Transverse colon (tissue), 4 donors: ENCODE data around the gene DPP7. TPM values are rescaled to one million over a fixed set of nuclear protein-coding genes. Genes with fewer than 3 reads are reported as not detected.
"Not testable (repeated sequence)": the region's sequence is repeated elsewhere in the genome, so short reads cannot be mapped to it uniquely, and the experiment has no call there.

Experiments
- DNase-seq: peaks from one replicate; pipeline ENCODE4 v3.0.0-alpha.2; 2019
- H3K27ac ChIP-seq, 4 donors: fragments of 200-600 bp; sonication (generic); 2 replicates each; pipeline ENCODE4 v1.5.1; 2016 to 2018; ENCODE audit warnings: inconsistent platforms in 4 of 4
- H3K27me3 ChIP-seq: fragments of 200-600 bp; sonication (generic); 2 replicates; pipeline ENCODE4 v1.5.1; 2017; ENCODE audit warnings: inconsistent platforms
- H3K36me3 ChIP-seq, 4 donors: fragments of 200-600 bp; sonication (generic); 2 replicates each; pipeline ENCODE4 v1.5.1; 2017 to 2019; ENCODE audit warnings: inconsistent platforms in 4 of 4
- H3K4me1 ChIP-seq, 4 donors: fragments of 200-600 bp; sonication (generic); 2 replicates each; pipeline ENCODE4 v1.5.1; 2017 to 2020; ENCODE audit warnings: inconsistent platforms in 4 of 4
- H3K4me3 ChIP-seq, 4 donors: fragments of 200-600 bp; sonication (generic); 1 replicate in 1 of 4; 2 replicates in 3 of 4; pipeline versions ENCODE4 v1.5.1 to v1.6.1; 2017 to 2019; ENCODE audit warnings: inconsistent platforms in 4 of 4
- H3K9me3 ChIP-seq, 2 donors: fragments of 200-600 bp; sonication (generic); 2 replicates each; pipeline ENCODE4 v1.5.1; 2017 to 2019; ENCODE audit warnings: inconsistent platforms in 2 of 2
- EP300 ChIP-seq: sonication (generic); formaldehyde crosslinking; IDR thresholded peaks from one replicate; pipeline ENCODE4 v1.6.1; 2017; ENCODE audit warnings: antibody characterized with exemption, low read depth
- POLR2A ChIP-seq: fragments of 450-650 bp; IDR thresholded peaks from one replicate; pipeline ENCODE4 v1.6.1; 2016; ENCODE audit warnings: antibody characterized with exemption, mild to moderate bottlenecking, moderate library complexity
- POLR2AphosphoS5 ChIP-seq, 3 donors: sonication (generic); formaldehyde crosslinking; IDR thresholded peaks; one replicate each; pipeline ENCODE4 v1.6.1; 2016; ENCODE audit warnings: antibody characterized with exemption in 3 of 3
- WGBS, 2 donors: methylation state at CpG; one replicate each; pipeline ENCODE4 v1.1.5; 2018; ENCODE audit warnings: low coverage in 1 of 2; 5-methylcytosine and 5-hydroxymethylcytosine counted together
- in situ Hi-C, 4 donors: fragments of 200-750 bp; cut with MboI; loops; one replicate each; pipeline versions ENCODE4 v1.15.0 to v1.15.1; 2017; ENCODE audit warnings: low sequenced_read_pairs in 3 of 4, low pct_ligation_motif_present in 1 of 4, low pct_unique_long_range_greater_than_20kb in 1 of 4
- intact Hi-C: fragments of 100-400 bp; cut with DNase I; formaldehyde crosslinking; loops from one replicate; pipeline ENCODE4 v1.15.1; 2023; ENCODE audit warnings: low total_unique reads
- total RNA-seq, 4 donors: library from RNA; depleted of rRNA; stranded (reverse); fragments of >200 nt; gene quantifications; one replicate each; pipeline ENCODE4 v1.1.0, GENCODE V29; 2016
- TF ChIP-seq, protein P1 (sequence below), 5 experiments: fragments of 200-600 bp in 3 of 5; fragments of 450-650 bp in 2 of 5; sonication (generic) in 3 of 5; IDR thresholded peaks; 1 replicate in 2 of 5; 2 replicates in 3 of 5; pipeline ENCODE4 v1.5.1; 2016 to 2017; ENCODE audit warnings: antibody characterized with exemption in 5 of 5, inconsistent platforms in 3 of 5, mild to moderate bottlenecking in 2 of 5, moderate library complexity in 1 of 5

DPP7 gene
- total RNA-seq, 4 donors from 2014 or later: 54.2 to 141 (median 103) TPM

DNA sequence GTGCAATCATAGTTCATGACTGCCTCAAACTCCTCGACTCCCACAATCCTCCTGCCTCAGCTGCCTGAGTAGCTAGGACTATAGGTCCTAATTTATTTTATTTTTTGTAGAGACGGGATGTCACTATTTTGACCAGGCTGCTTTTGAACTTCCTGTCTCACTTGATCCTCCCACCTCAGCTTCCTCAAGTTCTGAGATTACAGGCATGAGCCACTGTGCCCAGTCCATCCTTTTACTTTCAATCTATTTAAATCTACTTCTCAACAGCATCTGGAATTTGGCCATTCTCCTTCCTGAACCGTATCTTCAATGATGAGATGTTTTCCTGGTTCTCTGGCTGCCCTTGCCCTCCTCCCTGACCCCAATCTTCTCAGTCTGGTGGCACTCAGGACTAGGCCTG, 12.3 kb upstream of the DPP7 start:
- Histone ChIP-seq H3K4me3 (peak overlapping the region in 1 of 4 donors; percentile 42), H3K27me3 (peaks cover 10% of the 10 kb centered on the region), H3K9me3 (no peaks in the 10 kb centered on the region), H3K4me1 (peaks cover 10 to 35% (median 29%) of the 10 kb centered on the region in 4 donors), H3K36me3 (no peaks in the 10 kb centered on the region), H3K27ac (peak overlapping the region; percentile 34 to 70 (median 62))
- WGBS, 2 donors: 38 to 50% methylated on average over 3 of the region's 3 CpGs
- intact Hi-C loops: loop anchor here (5.0 kb wide), 1 partner anchor 101 kb away; the partner anchor contains the start of genes CYSRT1 and RNF224
- TF ChIP-seq POLR2AphosphoS5 (IDR thresholded peaks at IDR 0.05) (no peak), POLR2A (no peak)
- no peak for DNase-seq
- in situ Hi-C loops: loop anchor here in 2 of 4 donors (10.0 kb wide), 2 partner anchors 98 to 108 kb away; partner anchors contain the start of genes CYSRT1 (in 1 of the 2), RNF208 (in 1 of the 2), RNF224 (in 1 of the 2) and SLC34A3 (in 1 of the 2)

DNA sequence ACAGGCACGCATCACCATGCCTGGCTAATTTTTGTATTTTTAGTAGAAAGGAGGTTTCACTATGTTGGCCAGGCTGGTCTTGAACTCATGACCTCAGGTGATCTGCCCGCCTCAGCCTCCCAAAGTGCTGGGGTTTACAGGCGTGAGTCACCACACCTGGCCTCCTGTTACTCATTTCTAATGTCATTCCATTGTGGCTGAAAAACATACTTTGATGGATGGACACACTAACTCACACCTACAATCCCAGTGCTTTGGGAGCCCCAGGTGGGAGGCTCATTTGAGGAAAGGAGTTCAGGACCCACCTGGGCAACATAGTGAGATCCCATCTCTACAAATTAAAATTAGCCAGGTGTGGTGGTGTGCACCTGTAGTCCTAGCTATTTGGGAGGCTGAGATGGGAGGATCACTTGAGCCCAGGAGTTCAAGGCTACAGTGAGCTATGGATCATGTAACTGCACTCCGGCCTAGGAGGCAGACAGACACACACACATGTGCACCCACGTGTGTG, 9.5 kb upstream of the DPP7 start:
- H3K4me3 ChIP-seq, H3K9me3 ChIP-seq, intact Hi-C loops, H3K36me3 ChIP-seq, DNase-seq, H3K27ac ChIP-seq, H3K27me3 ChIP-seq: not testable (repeated sequence)
- H3K4me1 ChIP-seq: peaks cover 10 to 25% (median 21%) of the 10 kb centered on the region in 4 donors
- WGBS, 2 donors: 86% methylated on average over 5 of the region's 5 CpGs; no CpG with 5 or more reads in 1 of the 2 donors
- in situ Hi-C loops: loop anchor here in 3 of 4 donors (10.0 to 25.0 kb wide), 3 partner anchors 88 to 111 kb away; partner anchors contain the start of genes RNF208 (in 2 of the 3), CYSRT1 (in 1 of the 3), NDOR1 (in 1 of the 3) and RNF224 (in 1 of the 3)

DNA sequence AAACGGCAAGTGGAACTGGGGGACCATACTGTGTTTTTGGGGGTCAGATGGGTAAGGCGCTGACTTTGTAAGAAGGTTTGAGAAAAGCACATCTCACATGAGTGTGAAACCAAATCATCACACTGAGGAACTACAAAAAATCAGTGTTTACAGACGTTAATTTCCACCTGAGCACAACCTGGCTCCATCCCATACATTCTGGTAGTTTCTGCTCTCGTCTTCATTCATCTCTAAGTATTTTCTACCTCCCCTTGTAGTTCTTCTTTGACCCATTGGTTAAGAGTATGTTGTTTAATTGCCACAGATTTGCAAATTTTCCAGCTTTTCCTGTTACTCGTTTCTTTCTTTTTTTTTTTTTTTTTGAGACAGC, 8.9 kb upstream of the DPP7 start:
- no peak overlapping the region for H3K4me3 ChIP-seq
- in situ Hi-C loops: loop anchor here in 3 of 4 donors (10.0 to 25.0 kb wide), 3 partner anchors 89 to 111 kb away; partner anchors contain the start of genes RNF208 (in 2 of the 3), CYSRT1 (in 1 of the 3), NDOR1 (in 1 of the 3) and RNF224 (in 1 of the 3)
- no peaks in the 10 kb centered on the region for H3K27me3 ChIP-seq
- peaks cover 10 to 20% (median 15%) of the 10 kb centered on the region in 4 donors for H3K4me1 ChIP-seq
- no peaks in the 10 kb centered on the region for H3K9me3 ChIP-seq
- H3K36me3 ChIP-seq: no peaks in the 10 kb centered on the region
- no peak overlapping the region for H3K27ac ChIP-seq
- WGBS, 2 donors: 68 to 73% methylated on average over 3 to 5 of the region's 5 CpGs
- no peak for DNase-seq
- intact Hi-C loops: no loop called here
- TF ChIP-seq EP300 (no peak), POLR2AphosphoS5 (IDR thresholded peaks at IDR 0.05) (no peak), POLR2A (no peak)
- TF ChIP-seq, protein P1, sequence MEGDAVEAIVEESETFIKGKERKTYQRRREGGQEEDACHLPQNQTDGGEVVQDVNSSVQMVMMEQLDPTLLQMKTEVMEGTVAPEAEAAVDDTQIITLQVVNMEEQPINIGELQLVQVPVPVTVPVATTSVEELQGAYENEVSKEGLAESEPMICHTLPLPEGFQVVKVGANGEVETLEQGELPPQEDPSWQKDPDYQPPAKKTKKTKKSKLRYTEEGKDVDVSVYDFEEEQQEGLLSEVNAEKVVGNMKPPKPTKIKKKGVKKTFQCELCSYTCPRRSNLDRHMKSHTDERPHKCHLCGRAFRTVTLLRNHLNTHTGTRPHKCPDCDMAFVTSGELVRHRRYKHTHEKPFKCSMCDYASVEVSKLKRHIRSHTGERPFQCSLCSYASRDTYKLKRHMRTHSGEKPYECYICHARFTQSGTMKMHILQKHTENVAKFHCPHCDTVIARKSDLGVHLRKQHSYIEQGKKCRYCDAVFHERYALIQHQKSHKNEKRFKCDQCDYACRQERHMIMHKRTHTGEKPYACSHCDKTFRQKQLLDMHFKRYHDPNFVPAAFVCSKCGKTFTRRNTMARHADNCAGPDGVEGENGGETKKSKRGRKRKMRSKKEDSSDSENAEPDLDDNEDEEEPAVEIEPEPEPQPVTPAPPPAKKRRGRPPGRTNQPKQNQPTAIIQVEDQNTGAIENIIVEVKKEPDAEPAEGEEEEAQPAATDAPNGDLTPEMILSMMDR (IDR thresholded peaks at IDR 0.05): no peak

DNA sequence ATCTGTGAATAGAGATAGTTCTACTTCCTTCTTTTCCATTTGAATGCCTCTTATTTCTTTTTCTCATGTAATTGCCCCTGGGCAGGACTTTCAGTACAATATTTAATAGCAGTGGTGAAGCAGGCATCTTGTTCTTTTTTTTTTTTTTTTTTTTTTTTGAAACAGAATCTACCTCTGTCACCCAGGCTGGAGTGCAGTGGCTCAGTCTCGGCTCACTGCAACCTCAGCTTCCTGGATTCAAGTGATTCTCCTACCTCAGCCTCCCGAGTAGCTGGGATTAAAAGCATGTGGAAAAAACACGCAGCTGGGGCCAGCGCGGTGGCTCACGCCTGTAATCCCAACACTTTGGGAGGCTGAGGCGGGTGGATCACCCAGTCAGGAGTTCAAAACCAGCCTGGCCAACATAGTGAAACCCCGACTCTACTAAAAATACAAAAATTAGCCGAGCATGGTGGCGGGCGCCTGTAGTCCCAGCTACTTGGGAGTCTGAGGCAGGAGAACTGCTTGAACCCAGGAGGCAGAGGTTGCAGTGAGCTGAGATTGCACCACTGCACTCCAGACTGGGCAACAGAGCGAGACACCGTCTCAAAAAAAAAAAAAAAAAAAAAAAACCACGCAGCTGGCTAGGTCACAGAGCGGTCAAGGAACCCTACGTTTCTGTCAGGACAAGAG, 8.4 kb upstream of the DPP7 start:
- H3K9me3 ChIP-seq, H3K27me3 ChIP-seq, H3K4me3 ChIP-seq, intact Hi-C loops, H3K27ac ChIP-seq, DNase-seq, H3K36me3 ChIP-seq: not testable (repeated sequence)
- 68% methylated on average over 16 of the region's 16 CpGs; no CpG with 5 or more reads in 1 of the 2 donors for WGBS, 2 donors
- peaks cover 4 to 14% (median 11%) of the 10 kb centered on the region in 4 donors for H3K4me1 ChIP-seq
- in situ Hi-C loops: loop anchor here in 3 of 4 donors (10.0 to 25.0 kb wide), 3 partner anchors 89 to 112 kb away; partner anchors contain the start of genes RNF208 (in 2 of the 3), CYSRT1 (in 1 of the 3), NDOR1 (in 1 of the 3) and RNF224 (in 1 of the 3)

DNA sequence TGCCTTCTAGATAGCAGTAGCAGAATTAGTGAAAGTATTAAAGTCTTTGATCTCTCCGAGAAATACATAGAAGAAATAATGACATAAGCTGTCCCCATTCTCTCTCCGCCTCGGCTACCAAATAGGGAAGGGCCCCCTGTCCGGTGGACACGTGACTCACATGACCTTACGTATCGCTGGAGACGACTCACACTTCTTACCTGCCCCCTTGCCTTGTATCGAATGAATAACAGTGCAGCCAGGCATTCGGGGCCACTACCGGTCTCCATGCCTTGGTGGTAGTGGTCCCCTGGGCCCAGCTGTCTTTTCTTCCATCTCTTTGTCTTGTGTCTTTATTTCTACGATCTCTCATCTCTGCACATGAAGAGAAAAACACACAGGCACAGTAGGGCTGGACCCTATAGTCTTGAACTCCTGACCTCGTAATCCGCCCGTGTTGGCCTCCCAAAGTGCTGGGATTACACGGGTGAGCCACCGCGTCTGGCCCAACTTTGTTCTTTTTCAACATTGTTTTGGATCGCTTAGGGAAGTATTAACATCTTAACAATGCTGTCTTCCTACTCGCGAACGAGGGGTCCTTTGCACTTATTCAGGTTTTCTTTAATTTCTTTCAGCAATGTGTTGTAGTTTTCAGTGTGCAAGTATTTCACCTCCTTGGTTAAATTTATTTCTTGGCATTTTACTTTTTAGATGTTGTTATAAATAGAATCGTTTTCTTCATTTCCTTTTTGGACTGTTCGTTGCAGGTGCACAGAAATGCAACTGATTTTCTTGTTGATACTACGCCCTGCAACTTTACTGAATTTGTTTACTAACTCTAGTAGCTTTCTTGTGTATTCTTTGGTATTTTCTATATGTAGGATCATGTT, 7.6 kb upstream of the DPP7 start:
- 68 to 85% methylated on average over 4 to 14 of the region's 25 CpGs for WGBS, 2 donors
- H3K9me3 ChIP-seq, DNase-seq, H3K4me3 ChIP-seq, intact Hi-C loops, H3K36me3 ChIP-seq, H3K4me1 ChIP-seq, H3K27ac ChIP-seq, H3K27me3 ChIP-seq: not testable (repeated sequence)
- in situ Hi-C loops: loop anchor here in 3 of 4 donors (10.0 to 25.0 kb wide), 3 partner anchors 90 to 113 kb away; partner anchors contain the start of genes RNF208 (in 2 of the 3), CYSRT1 (in 1 of the 3), NDOR1 (in 1 of the 3) and RNF224 (in 1 of the 3)

DNA sequence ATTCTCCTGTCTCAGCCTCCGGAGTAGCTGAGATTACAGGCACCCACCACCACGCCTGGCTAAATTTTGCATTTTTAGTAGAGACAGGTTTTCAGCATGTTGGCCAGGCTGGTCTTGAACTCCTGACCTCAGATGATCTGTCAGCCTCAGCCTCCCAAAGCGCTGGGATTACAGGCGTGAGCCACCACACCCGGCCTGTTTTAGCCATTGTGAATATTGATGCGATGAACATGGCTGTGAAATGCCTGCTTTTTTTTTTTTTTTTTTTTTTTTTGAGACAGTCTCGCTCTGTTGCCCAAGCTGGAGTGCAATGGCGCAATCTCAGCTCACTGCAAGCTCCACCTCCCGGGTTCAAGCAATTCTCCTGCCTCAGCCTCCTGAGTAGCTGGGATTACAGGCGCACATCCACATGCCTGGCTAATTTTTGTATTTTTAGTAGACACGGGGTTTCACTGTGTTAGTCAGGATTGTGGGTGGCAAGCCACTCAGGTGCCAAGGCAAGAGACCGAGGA, 3.6 kb upstream of the DPP7 start:
- DNase-seq, H3K36me3 ChIP-seq, H3K27ac ChIP-seq, H3K4me3 ChIP-seq, H3K9me3 ChIP-seq, intact Hi-C loops: not testable (repeated sequence)
- Histone ChIP-seq H3K4me1 (peaks cover 0 to 18% (median 11%) of the 10 kb centered on the region in 4 donors), H3K27me3 (peaks cover 26% of the 10 kb centered on the region)
- WGBS, 2 donors: 24 to 75% methylated on average over 2 to 12 of the region's 12 CpGs
- in situ Hi-C loops: loop anchor here in 1 of 4 donors (25.0 kb wide), 1 partner anchor 94 kb away; the partner anchor contains the start of genes NDOR1, RNF208, TMEM203 and TPRN
